Measurements from ENCODE around the gene ATP2B1.

GRCh38 chr12:89673603-89674002 lies 35.0 kb downstream of the ATP2B1 start:
- no peak for TF ChIP-seq CTCF (IDR thresholded peaks at IDR 0.05)
- TF ChIP-seq POLR2A (IDR thresholded peaks at IDR 0.05) = no peak
